ENCODE data around the gene PRKCE.

PRKCE gene

DNA sequence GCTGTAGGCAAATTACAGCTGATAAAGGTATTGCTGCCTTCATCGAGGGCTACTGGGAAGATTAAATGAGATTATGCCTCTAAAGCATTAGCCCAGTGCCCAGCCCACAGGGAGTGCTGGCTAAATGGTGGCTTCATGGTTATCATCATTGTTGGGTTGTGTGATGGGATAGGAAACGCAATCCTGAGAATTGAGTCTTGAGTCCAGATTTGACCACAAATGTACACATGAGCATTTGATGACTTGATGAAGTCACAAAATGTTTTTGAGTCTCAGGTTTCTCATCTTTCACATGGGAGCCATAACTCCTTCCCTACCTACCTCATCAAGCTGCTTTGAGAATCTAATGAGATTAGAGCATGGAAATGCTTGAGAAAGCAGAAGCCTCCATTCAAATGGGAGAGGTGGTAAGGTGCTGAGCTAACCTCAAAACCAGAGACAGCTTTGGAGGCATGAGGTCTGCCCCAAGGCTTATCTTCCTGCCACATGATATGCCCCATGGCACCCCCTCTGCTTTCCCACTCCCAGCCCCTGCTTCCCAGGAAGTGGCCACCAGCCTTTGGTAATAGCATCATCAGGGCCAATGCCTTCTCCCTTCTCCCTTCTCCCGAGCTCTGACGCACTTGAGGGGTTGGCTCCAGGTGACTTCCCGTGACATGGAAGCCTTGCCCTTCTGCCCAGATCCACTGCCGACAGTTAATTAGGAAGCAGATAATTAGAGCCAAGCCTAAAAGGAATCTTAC is 496.3 kb downstream of the PRKCE start:
- no peak for DNase-seq (ENCODE audit: low read depth)

DNA sequence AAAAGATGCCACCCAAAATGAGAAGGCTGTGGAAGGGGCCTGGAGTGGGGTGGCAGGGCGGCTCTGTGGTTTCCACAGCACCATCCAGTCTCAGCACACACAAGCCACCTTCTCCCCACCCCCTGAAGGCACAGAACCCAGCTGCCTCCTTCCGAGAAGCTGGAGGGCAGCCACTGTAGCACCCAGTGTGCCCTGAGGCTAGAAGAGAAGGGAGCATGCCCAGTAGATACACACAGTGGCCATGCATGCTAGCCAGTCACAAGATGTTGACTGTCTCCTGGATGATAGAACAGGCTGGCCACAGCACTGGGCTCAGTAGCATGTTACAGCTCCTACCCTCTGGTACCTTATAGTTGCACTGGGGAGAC is 496.9 kb downstream of the PRKCE start:
- DNase-seq (ENCODE audit: low read depth) = no peak

DNA sequence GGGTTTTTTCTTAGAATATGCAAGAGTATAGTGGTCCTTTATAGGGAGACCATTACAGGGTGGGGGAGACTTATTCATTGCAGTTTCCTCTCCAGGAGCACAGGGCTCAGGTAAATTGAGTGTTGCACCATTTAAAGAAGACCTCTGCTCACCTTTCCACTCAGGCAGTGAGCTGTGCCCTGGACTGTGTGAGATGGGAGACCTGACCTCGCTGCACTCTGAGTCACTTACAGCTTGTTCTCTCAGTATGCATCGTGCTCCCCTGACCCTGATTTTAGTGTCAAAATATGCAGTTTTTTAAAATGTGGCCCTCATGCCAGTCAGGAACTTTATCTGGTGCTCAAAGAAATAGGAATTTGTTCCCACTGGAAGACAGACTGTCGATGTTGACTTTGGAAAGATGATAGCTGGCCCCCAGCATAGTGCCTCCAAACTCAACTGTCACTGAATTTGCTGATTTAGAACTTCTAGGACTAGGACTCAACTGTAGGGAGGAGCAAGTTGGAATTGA is 499.0 kb downstream of the PRKCE start:
- no peak for DNase-seq (ENCODE audit: low read depth)

DNA sequence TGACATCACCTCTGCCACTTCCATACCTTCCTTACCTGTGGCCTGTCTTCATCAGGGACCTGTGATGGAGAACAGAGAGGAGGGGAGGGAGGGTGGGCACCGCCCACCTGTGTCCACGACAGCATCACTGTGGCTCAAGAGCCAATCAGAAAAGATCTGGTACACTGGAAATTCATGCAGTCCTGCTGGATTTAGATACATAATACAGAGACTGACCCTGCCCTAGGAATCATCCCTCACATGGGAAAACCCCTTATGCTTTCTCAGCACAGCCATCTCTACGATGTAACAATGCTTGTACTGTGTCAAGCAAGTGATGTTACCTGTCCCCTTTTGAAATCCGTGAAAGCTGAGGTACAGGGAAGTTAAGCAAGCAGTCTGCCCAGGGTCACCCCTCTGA is 500.1 kb downstream of the PRKCE start:
- no peak for DNase-seq (ENCODE audit: low read depth)

DNA sequence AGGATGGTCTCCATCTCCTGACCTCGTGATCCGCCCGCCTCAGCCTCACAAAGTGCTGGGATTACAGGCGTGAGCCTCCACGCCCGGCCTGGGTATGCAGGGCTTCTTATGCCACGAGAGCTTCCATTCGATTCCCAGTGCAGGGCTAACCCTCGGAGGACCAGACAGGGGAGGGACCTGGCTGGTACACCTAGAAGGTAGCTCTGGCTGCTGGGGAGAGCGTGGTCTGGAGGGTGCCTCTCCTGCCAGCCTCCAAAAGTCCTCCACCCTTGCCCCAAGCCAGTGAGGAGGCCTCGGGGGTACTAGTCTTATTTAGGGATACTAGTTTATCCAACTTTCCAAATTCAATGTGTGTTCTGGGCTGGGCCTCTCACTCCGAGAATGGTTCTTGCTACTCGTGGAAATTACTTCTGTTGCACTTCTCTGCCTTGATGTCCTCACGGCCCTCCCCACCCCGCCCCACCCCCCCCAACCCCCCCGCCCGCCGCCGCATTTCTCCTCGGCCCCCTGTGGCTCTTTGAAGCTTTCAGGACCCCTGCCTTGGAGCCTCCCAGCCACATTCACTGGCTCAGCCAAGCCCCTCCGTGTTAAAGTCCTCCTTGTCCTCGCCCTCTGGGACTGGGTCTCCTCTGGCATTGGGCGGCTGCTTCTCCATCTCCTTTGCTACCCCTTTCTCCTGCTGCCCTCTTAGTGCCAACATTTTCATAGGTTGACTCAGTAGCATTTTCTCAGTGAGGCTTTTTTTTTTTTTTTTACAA is 502.7 kb downstream of the PRKCE start:
- DNase-seq (ENCODE audit: low read depth) = no peak

DNA sequence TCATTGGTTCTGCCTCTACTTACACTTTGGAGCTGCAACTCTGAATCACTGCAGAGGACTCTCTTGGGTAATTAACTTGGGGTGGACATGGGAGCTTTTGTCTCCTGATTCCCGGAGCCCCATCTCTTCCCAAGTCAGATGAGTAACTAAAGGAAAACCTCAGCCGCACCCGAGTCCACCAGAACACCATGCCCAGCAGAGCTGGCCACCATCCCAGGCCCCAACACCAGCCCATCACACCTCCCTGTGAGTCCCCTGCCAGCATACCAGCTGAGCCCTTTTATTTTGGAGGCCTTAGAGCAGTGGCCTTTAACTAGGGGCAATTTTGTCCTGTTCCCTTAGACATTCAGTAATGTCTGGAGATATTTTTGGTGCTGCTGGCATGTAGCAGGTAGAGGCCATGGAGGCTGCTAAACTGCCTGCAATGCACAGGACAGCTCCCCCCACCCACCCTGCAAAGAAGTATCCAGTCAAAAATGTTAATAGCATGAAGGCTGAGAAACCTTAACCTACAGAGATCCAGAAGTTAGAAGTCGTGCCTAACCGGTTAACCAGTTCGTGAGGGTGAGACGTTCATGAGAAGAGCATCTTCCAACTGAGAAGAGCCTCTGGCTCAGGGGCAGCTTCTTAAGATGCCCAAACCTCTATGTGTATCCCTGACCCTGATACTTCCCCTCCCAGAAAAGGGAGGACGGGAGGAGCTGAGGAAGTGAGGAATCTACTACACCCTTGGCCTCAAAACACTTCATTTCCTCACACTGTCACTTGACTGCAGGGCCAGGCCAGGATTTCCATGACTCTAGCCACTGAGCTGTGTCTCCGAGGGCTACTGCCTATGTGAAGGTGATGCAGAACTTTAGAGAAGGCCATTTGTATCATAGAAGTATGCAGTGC is 505.8 kb downstream of the PRKCE start:
- no peak for DNase-seq (ENCODE audit: low read depth)

DNA sequence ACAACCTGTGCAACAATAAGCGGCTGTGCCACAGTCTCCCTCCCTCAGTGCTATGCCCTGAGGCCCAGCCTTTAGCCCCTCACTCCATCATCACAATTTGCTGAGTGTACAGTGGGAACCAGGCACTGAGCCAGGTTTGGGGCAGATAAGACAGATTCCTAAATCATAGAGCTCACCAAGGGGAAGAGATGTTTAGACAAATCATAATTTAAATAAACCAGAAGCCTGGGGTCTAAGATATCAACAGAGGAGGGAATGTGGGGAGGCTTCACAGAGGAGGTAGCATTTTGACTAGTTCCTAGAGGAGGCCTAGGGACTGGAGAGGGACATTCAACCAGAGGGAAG is 506.5 kb downstream of the PRKCE start:
- DNase-seq (ENCODE audit: low read depth) = no peak

DNA sequence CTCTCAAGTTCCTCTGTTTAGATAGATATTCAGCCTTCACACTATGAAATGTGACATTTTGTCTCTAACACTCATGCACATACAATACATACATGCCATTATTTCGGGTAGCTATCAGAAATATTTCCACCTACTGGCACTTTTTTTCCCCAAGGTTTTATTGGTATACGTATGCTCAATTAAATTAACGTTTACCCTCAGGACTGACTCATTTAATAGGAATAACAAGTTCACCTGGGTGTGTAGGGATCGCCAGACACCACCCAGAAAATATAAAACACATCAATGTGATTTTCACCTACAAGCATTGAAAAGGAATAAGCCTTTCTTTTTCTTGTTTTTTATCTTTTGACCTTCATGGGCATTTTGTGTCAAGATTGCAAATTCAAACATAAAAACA is 507.2 kb downstream of the PRKCE start:
- no peak for DNase-seq (ENCODE audit: low read depth)

DNA sequence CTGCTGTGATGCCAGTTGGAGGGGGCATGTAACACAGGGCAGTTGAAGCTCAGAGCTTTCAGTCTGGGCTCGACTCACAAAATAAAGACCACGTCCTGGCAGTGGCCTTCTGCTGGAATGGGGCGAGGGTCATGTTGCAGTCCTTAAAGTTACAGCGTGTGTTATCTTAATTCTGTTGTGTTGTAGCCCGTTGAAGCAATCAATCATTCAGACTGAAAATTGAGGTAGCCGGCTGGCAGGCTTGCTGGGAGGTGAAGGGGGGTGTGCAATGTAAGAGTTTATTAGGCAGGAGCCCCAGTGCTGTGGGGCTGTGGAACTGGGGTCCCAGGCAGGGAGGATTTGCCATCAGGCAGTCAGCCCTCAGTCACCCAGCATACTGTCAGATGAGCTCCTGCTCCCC is 508.9 kb downstream of the PRKCE start:
- no peak for DNase-seq (ENCODE audit: low read depth)

DNA sequence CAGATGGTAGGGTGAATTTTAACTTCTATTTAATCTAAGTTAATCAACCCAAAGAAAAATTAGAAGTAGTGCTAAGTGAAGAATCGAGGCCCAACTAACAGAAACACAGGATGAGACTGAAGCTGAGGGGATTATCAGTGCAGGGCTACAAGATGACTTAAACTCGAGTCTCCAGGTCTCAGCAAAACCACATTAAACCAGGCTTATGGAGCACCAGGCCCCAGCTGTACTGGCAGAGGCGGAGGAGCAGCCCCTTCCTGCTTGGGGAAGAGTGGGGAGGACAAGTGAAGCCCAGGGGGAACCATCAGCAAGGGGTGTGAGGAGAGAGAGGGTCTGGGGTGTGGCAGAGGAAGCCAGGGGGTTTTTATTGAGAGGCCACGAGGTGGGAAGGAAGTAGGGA is 509.8 kb downstream of the PRKCE start:
- DNase-seq (ENCODE audit: low read depth) = no peak

DNA sequence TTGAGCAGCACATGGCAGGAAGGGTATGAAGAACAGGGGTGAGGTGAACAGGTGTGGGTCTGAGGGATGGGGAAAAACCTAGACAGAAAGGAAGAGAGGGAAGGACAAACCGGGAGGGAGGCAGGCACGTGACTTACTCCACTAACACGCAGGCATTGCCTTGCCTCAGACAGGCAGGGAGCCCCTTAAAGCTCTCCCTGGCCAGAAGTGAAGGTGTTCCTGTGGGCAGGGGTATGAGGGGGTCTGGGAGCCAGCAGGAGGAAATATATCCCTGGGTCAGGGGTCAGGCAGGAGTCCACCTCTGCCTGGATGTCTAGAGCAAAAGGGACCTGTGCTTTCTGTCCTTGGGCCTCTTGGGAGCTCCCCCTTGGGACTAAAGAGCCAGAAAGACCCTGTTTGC is 510.4 kb downstream of the PRKCE start:
- no peak for DNase-seq (ENCODE audit: low read depth)

DNA sequence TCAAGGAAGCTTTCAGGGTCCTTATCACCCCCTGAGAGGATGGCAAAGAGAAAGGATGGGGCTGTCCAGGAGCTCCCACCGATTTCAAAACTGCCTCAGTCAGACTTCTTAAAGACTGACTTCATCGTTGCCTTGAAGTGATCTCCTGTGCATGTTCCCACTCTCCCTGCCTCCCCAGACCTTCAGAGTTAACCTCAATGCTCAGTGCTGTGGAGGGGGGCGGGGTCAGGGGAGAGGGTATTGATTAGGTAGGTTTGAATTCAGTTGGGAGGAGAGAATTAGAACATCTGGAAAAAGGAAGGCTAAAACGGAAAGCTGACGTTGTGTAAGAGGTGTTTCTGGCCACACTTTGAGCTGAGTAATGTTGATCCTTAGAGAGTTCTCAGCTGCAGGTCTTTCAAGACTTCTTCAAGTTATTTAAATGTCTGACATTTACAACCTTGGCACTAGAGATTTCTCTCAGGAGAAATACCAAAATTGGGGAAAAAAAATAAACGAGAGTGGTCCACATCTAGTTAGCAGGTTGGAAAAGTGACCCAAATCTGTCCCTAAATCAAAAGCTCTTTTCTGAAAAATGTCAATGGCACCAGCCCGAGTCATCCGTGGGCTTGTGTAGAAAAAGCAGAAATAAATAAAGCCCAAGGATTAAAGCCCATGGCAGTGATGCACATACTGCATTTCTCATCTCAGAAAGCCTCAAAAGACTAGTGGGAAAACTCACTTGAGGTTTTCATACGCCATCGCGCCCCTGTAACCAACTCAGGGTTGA is 511.0 kb downstream of the PRKCE start:
- peak; percentile 27 for DNase-seq (ENCODE audit: low read depth)

DNA sequence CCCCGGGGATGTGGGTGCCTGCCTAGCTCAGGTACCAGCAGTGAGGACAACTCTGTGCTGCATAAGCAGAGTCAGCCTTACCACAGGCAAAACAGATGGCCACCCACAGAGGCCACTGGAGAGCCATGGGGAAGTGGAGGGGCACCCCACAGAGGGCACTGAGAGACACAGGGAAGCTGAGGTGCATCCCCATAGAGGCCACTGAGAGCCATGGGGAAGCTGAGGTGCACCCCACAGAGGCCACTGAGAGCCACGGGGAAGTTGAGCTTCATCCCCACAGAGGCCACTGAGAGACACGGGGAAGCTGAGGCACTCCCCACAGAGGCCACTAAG is 511.6 kb downstream of the PRKCE start:
- no peak for DNase-seq (ENCODE audit: low read depth)

DNA sequence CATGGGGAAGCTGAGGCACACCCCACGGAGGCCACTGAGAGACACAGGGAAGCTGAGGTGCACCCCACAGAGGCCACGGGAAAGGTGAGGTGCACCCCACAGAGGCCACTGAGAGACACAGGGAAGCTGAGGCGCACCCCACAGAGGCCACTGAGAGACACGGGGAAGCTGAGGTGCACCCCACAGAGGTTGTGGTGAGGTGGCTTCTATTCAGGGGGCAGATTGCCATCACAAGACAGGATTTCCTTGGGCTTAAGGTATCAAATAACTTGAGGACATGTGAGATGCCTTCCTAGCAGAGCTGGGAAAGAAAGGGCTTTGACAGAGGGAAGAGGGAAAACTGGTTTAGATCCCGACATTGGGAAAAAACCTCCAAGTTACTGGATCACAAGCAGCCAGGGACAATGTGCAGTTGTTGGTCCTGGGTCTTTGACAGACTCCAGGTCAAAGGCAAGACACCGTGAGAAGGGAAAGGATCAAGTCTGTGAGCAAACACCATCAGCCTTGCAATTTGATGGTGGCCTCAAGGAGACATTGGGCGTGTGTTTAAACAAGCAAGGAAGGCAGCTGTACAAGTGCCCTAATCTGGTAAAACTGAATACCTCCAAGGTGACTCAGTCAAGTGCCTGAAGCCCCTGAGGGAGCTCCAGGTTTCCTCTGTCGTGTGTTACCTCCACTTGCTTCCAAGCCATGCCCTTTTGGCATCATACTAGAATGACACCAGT is 512.5 kb downstream of the PRKCE start:
- DNase-seq (ENCODE audit: low read depth) = no peak

DNA sequence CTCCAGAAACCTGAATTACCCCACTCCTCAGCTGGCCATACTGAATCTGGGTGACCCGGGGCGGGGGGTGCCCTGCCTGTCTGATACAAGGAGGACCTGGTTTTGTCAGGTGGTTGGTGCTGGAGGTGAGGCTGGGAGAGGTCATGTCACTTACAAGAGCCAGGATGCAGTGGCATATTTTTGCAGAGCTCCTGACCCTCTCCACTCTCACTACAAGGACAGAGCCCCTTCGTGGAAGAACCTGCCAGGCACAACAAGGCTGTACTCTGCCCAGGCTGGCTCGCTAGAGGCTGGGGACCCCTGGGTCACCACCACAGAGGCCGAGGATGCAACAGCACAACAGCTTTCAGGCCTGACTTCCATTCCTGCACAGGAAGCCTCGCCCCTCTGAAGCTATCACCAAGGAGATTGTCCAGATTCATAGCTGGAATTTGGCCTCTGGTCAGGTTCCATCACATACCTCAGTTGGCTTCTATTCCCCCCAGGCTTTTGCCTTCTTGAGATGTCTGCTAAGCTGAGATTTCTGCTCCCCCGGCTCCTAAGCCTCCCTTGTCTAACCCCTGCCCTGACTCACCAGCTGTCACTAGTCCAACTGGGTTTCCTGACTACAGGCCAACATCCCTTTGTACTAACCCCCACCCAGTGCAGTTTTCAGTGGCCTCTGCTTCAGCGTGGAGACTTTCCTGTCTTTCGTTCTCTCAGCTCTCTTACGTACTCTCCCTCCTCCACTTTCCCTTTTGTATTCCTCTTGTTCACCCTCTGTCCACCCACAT is 513.2 kb downstream of the PRKCE start:
- peak; percentile 95 for DNase-seq (ENCODE audit: low read depth)

DNA sequence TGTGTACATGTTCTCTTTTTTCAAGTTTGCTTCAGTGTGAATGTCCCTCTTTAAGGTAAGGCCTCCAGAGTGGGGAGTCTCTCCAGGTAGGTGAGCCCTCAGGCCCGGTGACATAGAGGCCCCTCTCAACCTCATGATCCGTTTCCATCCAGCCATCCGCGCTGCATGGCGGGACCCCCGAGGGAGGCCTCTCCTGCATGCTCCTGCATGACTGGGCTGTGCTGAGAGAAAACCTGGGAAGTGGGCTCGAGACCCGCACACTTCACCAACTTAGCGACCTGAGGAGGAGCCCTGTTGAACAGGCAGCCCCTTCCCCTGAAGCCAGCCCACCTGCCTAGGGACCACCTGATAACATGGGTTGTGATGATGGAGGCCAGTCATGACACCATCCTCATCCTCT is 514.4 kb downstream of the PRKCE start:
- DNase-seq (ENCODE audit: low read depth) = no peak

DNA sequence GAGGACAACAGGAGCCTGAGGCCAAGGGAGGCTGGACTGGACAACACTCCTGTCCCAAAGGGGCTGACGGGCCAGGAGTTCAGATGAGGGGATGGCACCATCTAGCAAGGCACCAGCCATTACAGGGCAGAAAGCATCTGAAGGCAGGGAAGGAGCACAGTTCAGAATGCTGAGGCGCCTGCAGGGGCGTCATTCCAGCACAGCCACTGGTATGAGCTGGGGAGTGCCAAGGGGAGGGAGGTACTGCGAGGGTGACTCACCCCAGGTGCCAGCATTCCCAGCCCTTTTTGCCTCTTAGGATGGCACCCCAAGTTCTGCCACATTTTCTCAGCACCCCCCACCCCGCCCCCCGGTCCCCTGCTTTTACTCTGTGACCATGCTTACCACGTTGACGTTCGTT is 515.9 kb downstream of the PRKCE start:
- DNase-seq (ENCODE audit: low read depth) = no peak

DNA sequence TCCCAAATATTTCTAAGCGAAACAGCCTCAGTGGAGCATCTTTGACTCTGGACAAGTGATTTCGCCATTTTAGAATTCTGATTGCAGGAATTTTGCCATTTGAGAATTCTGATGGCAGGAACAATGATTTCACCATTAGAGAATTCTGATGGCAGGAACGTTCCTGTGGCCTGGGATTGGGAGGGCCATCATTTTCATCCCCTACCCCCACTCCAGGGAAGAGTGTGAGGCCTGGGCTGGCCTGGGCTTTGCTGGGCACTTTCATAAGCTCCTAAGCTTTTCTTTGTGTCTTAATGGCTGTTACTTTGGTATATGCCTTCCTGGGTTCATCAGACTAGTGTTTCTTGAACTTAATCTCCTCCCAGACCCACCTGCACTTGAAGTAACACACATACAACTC is 516.4 kb downstream of the PRKCE start:
- no peak for DNase-seq (ENCODE audit: low read depth)

DNA sequence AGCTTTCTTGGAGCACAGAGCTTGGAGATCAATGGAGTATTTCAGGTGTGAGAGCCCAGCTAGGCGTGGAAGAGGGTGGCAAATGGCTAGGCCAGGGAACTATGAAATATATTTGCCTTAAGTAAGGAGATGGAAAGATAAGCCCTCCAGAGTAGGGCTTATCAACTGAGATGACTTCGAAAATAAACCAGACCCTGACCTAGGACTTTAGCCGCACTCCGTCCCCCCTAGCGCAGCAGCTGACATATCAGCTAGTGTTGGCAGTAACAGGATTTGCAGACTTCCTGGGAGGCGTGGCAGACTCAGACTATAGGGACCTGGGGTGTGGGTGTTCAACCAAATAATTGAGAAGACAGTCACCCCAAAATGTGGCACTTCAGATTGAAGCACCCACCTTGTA is 518.0 kb downstream of the PRKCE start:
- DNase-seq (ENCODE audit: low read depth) = no peak

DNA sequence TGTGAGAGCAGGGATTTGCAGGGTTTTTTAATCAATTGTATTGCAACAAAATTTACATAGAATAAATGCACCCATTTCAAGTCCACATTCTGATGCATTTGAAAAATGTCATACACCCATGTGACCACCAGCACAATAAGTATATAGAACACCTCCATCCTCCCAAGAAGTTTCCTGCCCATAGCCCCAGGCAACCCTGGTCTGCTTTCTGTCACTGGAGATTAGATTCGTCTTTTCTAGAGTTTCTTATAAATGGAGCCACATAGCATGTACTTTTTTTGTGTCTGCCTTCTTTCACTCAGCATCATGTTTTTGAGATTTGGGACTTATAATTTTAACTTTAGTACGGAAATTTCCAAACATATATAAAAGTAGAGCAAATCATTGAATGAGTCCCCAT is 518.6 kb downstream of the PRKCE start:
- DNase-seq (ENCODE audit: low read depth) = no peak

Measured in GM04503 (cell line).